Liver (tissue), 9 donors: ENCODE data around the gene CELF4. TPM values are rescaled to one million over a fixed set of nuclear protein-coding genes. Genes with fewer than 3 reads are reported as not detected.

Experiments used
- DNase-seq: peaks from one replicate; pipeline ENCODE4 v3.0.0-alpha.2; 2017; ENCODE audit warnings: low spot score
- H3K27ac ChIP-seq, 2 donors: one replicate each; pipeline ENCODE4 v1.7.0; 2013; ENCODE audit warnings: inconsistent platforms in 2 of 2, low read length in 2 of 2, control low read depth in 1 of 2, low read depth in 1 of 2, mild to moderate bottlenecking in 1 of 2
- H3K27me3 ChIP-seq, 4 donors: one replicate each; pipeline versions ENCODE4 v1.6.1 to v1.7.0; 2013; ENCODE audit warnings: low read length in 3 of 4, inconsistent platforms in 1 of 4, mild to moderate bottlenecking in 1 of 4, moderate library complexity in 1 of 4; ENCODE audit not compliant: control insufficient read depth in 4 of 4, insufficient read depth in 4 of 4
- H3K36me3 ChIP-seq, 4 donors: one replicate each; pipeline versions ENCODE4 v1.6.1 to v1.7.0; 2013; ENCODE audit warnings: low read length in 3 of 4, mild to moderate bottlenecking in 3 of 4, low read depth in 1 of 4, moderate library complexity in 1 of 4; ENCODE audit not compliant: control insufficient read depth in 4 of 4, insufficient read depth in 3 of 4
- H3K4me1 ChIP-seq, 4 donors: one replicate each; pipeline versions ENCODE4 v1.6.1 to v1.7.0; 2013; ENCODE audit warnings: low read length in 3 of 4, mild to moderate bottlenecking in 3 of 4, moderate library complexity in 1 of 4; ENCODE audit not compliant: control insufficient read depth in 4 of 4, insufficient read depth in 4 of 4
- H3K4me3 ChIP-seq, 3 donors: one replicate each; pipeline versions ENCODE4 v1.6.1 to v1.7.0; 2013; ENCODE audit warnings: low read length in 3 of 3, control low read depth in 1 of 3, low read depth in 1 of 3, mild to moderate bottlenecking in 1 of 3
- H3K9ac ChIP-seq, 2 donors: one replicate each; pipeline ENCODE4 v1.7.0; 2013; ENCODE audit warnings: low read length in 2 of 2, mild to moderate bottlenecking in 2 of 2, moderate library complexity in 2 of 2, control low read depth in 1 of 2, low read depth in 1 of 2
- H3K9me3 ChIP-seq, 4 donors: one replicate each; pipeline versions ENCODE4 v1.6.1 to v1.7.0; 2013; ENCODE audit warnings: low read length in 3 of 4; ENCODE audit not compliant: control insufficient read depth in 4 of 4
- ATF3 ChIP-seq: IDR thresholded peaks from 2 replicates; pipeline ENCODE4 v1.6.1; 2016; ENCODE audit warnings: antibody characterized with exemption
- EGR1 ChIP-seq, 2 donors: IDR thresholded peaks; 2 replicates each; pipeline ENCODE4 v1.6.1; 2016 to 2018; ENCODE audit warnings: antibody characterized with exemption in 2 of 2, low read depth in 2 of 2
- FOXA2 ChIP-seq: IDR thresholded peaks from 2 replicates; pipeline ENCODE4 v1.6.1; 2016; ENCODE audit warnings: antibody characterized with exemption
- GABPA ChIP-seq, 2 donors: IDR thresholded peaks in 1 of 2; conservative IDR thresholded peaks in 1 of 2; 2 replicates each; pipeline ENCODE4 v1.6.1; 2016; ENCODE audit warnings: antibody characterized with exemption in 2 of 2, mild to moderate bottlenecking in 1 of 2, moderate library complexity in 1 of 2
- HNF4A ChIP-seq, 2 donors: conservative IDR thresholded peaks; 2 replicates each; pipeline ENCODE4 v1.6.1; 2016; ENCODE audit warnings: antibody characterized with exemption in 2 of 2, mild to moderate bottlenecking in 2 of 2
- HNF4G ChIP-seq: IDR thresholded peaks from 2 replicates; pipeline ENCODE4 v1.6.1; 2016; ENCODE audit warnings: antibody characterized with exemption
- JUND ChIP-seq, 2 donors: IDR thresholded peaks; 2 replicates each; pipeline ENCODE4 v1.6.1; 2016; ENCODE audit warnings: antibody characterized with exemption in 2 of 2
- MAX ChIP-seq: IDR thresholded peaks from 2 replicates; pipeline ENCODE4 v1.6.1; 2016; ENCODE audit warnings: antibody characterized with exemption
- NR2F2 ChIP-seq: IDR thresholded peaks from 2 replicates; pipeline ENCODE4 v1.6.1; 2016; ENCODE audit warnings: antibody characterized with exemption
- RAD21 ChIP-seq, 2 donors: IDR thresholded peaks; 2 replicates each; pipeline ENCODE4 v1.6.1; 2016; ENCODE audit warnings: antibody characterized with exemption in 2 of 2, mild to moderate bottlenecking in 2 of 2
- REST ChIP-seq: IDR thresholded peaks from 2 replicates; pipeline ENCODE4 v1.6.1; 2016; ENCODE audit warnings: antibody characterized with exemption, mild to moderate bottlenecking
- RXRA ChIP-seq, 2 donors: IDR thresholded peaks; 2 replicates each; pipeline ENCODE4 v1.6.1; 2017 to 2018; ENCODE audit warnings: antibody characterized with exemption in 2 of 2, mild to moderate bottlenecking in 1 of 2
- SP1 ChIP-seq: IDR thresholded peaks from 2 replicates; pipeline ENCODE4 v1.6.1; 2018; ENCODE audit warnings: antibody characterized with exemption, mild to moderate bottlenecking
- TAF1 ChIP-seq: conservative IDR thresholded peaks from 2 replicates; pipeline ENCODE4 v1.6.1; 2016; ENCODE audit warnings: antibody characterized with exemption, mild to moderate bottlenecking
- YY1 ChIP-seq: IDR thresholded peaks from 2 replicates; pipeline ENCODE4 v1.6.1; 2016; ENCODE audit warnings: antibody characterized with exemption, mild to moderate bottlenecking
- ZBTB33 ChIP-seq: IDR thresholded peaks from 2 replicates; pipeline ENCODE4 v1.6.1; 2016; ENCODE audit warnings: antibody characterized with exemption
- WGBS: extraction: QIAGEN DNeasy Blood & Tissue Kit; methylation state at CpG from one replicate; pipeline ENCODE4 v1.1.7; 2013; 5-methylcytosine and 5-hydroxymethylcytosine counted together
- polyA plus RNA-seq, 2 donors: library from polyadenylated mRNA; stranded (reverse) in 1 of 2; unstranded in 1 of 2; fragments of 200-250 nt in 1 of 2; fragments of >200 nt in 1 of 2; fragmentation: Nextera tagmentation in 1 of 2; extraction: Ambion mirVana in 1 of 2; gene quantifications; one replicate each; pipeline versions ENCODE4 v1.2.1 to v1.2.3, GENCODE V29; 2013 to 2015
- total RNA-seq, 2 donors: library from RNA; depleted of rRNA; stranded (reverse); fragments of >200 nt; gene quantifications; one replicate each; pipeline ENCODE4 v1.2.3, GENCODE V29; 2014
- donor health status: healthy.
- donor health status: healthy.
- donor health status: healthy.
- donor health status: healthy.
- donor health status: healthy.

Gene CELF4
- total and polyA plus RNA-seq, 4 donors, result 0.08 to 0.28 (median 0.21) TPM; not detected in 1

- Histone ChIP-seq H3K4me3 (no peak overlapping the region), H3K9ac (no peak overlapping the region), H3K27me3 (no peaks in the 10 kb centered on the region), H3K4me1 (no peaks in the 10 kb centered on the region), H3K36me3 (no peaks in the 10 kb centered on the region), H3K9me3 (no peaks in the 10 kb centered on the region), H3K27ac (no peak overlapping the region)
- TF ChIP-seq REST (no peak), YY1 (no peak)
- no peak for DNase-seq
- 87% methylated on average over 2 of the region's 2 CpGs for WGBS
These were observed 248.1 kb downstream of the CELF4 start for GRCh38 chr18:37317486-37317885.

GRCh38 chr18:37316468-37316867 is 249.1 kb downstream of the CELF4 start:
- Histone ChIP-seq H3K9ac (no peak overlapping the region), H3K27me3 (no peaks in the 10 kb centered on the region), H3K4me1 (no peaks in the 10 kb centered on the region), H3K27ac (no peak overlapping the region), H3K4me3 (no peak overlapping the region), H3K36me3 (no peaks in the 10 kb centered on the region), H3K9me3 (no peaks in the 10 kb centered on the region)
- DNase-seq, result no peak
- 92% methylated on average over 1 of the region's 1 CpG for WGBS
- no peak for TF ChIP-seq ZBTB33
- TF ChIP-seq YY1, result no peak
- no peak for TF ChIP-seq TAF1
- TF ChIP-seq REST, result no peak
- TF ChIP-seq SP1, result no peak
- TF ChIP-seq EGR1 (IDR thresholded peaks at IDR 0.05; ENCODE audit: low read depth in 2 of 2), result no peak
- TF ChIP-seq GABPA (IDR thresholded peaks at IDR 0.05 in 1 of 2, conservative IDR thresholded peaks at IDR 0.05 in 1 of 2), result no peak
- no peak for TF ChIP-seq MAX
- no peak for TF ChIP-seq NR2F2
- TF ChIP-seq JUND (IDR thresholded peaks at IDR 0.05), result no peak
- TF ChIP-seq HNF4G, result no peak
- no peak for TF ChIP-seq ATF3
- TF ChIP-seq RAD21 (IDR thresholded peaks at IDR 0.05), result no peak
- no peak for TF ChIP-seq FOXA2
- no peak for TF ChIP-seq HNF4A (conservative IDR thresholded peaks at IDR 0.05)
- no peak for TF ChIP-seq RXRA (IDR thresholded peaks at IDR 0.05)
